Suprapubic skin (tissue), 4 donors: Measurements from ENCODE around the gene CDA. TPM values are rescaled to one million over a fixed set of nuclear protein-coding genes. Genes with fewer than 3 reads are reported as not detected.

Experiments used
- DNase-seq, 2 donors: peaks; one replicate each; pipeline ENCODE4 v3.0.0-alpha.2; 2019; ENCODE audit warnings: low spot score in 2 of 2
- H3K27ac ChIP-seq: fragments of 200-600 bp; sonication (generic); one replicate; pipeline ENCODE4 v1.5.1; 2019
- H3K27me3 ChIP-seq: fragments of 200-600 bp; sonication (generic); one replicate; pipeline ENCODE4 v1.5.1; 2019
- H3K36me3 ChIP-seq: fragments of 200-600 bp; sonication (generic); one replicate; pipeline ENCODE4 v1.5.1; 2019
- H3K4me1 ChIP-seq: fragments of 200-600 bp; sonication (generic); one replicate; pipeline ENCODE4 v1.5.1; 2019
- H3K4me3 ChIP-seq: fragments of 200-600 bp; sonication (generic); one replicate; pipeline ENCODE4 v1.5.1; 2019; ENCODE audit warnings: mild to moderate bottlenecking
- H3K9me3 ChIP-seq: fragments of 200-600 bp; sonication (generic); one replicate; pipeline ENCODE4 v1.5.1; 2019
- EP300 ChIP-seq: sonication (generic); formaldehyde crosslinking; IDR thresholded peaks from one replicate; pipeline ENCODE4 v1.6.1; 2017; ENCODE audit warnings: antibody characterized with exemption
- POLR2A ChIP-seq, 2 donors: fragments of 450-650 bp; IDR thresholded peaks; one replicate each; pipeline ENCODE4 v1.6.1; 2017; ENCODE audit warnings: antibody characterized with exemption in 2 of 2, mild to moderate bottlenecking in 2 of 2, moderate library complexity in 2 of 2
- POLR2AphosphoS5 ChIP-seq, 3 donors: sonication (generic); formaldehyde crosslinking; IDR thresholded peaks; one replicate each; pipeline ENCODE4 v1.6.1; 2017; ENCODE audit warnings: antibody characterized with exemption in 3 of 3
- WGBS: methylation state at CpG from one replicate; pipeline ENCODE4 v1.1.5; 2018; 5-methylcytosine and 5-hydroxymethylcytosine counted together
- total RNA-seq, 4 donors: library from RNA; depleted of rRNA; stranded (reverse); fragments of >200 nt; gene quantifications; one replicate each; pipeline ENCODE4 v1.1.0, GENCODE V29; 2016
- TF ChIP-seq, protein P1 (sequence below), 2 donors: fragments of 200-600 bp in 1 of 2; fragments of 450-650 bp in 1 of 2; sonication (generic) in 1 of 2; IDR thresholded peaks; one replicate each; pipeline ENCODE4 v1.5.1; 2016 to 2019; ENCODE audit warnings: antibody characterized with exemption in 2 of 2, mild to moderate bottlenecking in 1 of 2, moderate library complexity in 1 of 2

Gene CDA
- total RNA-seq, 4 donors from 2014 or later: 13.1 to 24.2 (median 15.7) TPM

DNA sequence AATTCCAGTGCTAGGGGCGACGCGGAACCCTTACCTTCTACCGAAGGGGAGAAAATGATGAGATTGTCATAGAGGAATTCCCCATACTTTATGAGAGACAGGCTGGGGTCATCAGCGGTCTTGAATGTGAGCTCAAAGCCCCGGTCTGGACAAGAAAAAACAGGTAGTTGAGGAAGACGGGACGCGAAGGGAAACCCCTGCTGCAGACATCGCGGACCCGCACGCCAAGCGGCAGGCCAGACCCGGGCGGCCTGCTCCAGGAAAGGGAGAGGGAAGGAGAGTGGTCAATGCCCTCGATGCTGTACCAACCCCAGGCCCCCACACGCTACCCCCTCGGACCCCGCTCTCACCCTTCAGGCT is 71.9 kb downstream of the CDA start:
- no peak for DNase-seq
- Histone ChIP-seq H3K9me3 (no peaks in the 10 kb centered on the region), H3K27me3 (no peaks in the 10 kb centered on the region), H3K4me1 (peaks cover 26% of the 10 kb centered on the region), H3K36me3 (peaks cover 26% of the 10 kb centered on the region), H3K27ac (peak overlapping the region; percentile 39), H3K4me3 (peak overlapping the region; percentile 92)
- TF ChIP-seq POLR2AphosphoS5 (IDR thresholded peaks at IDR 0.05): no peak
- TF ChIP-seq POLR2A (IDR thresholded peaks at IDR 0.05): no peak
- no peak for TF ChIP-seq EP300
- TF ChIP-seq, protein P1, sequence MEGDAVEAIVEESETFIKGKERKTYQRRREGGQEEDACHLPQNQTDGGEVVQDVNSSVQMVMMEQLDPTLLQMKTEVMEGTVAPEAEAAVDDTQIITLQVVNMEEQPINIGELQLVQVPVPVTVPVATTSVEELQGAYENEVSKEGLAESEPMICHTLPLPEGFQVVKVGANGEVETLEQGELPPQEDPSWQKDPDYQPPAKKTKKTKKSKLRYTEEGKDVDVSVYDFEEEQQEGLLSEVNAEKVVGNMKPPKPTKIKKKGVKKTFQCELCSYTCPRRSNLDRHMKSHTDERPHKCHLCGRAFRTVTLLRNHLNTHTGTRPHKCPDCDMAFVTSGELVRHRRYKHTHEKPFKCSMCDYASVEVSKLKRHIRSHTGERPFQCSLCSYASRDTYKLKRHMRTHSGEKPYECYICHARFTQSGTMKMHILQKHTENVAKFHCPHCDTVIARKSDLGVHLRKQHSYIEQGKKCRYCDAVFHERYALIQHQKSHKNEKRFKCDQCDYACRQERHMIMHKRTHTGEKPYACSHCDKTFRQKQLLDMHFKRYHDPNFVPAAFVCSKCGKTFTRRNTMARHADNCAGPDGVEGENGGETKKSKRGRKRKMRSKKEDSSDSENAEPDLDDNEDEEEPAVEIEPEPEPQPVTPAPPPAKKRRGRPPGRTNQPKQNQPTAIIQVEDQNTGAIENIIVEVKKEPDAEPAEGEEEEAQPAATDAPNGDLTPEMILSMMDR (IDR thresholded peaks at IDR 0.05): no peak
- under 1% methylated on average over 18 of the region's 20 CpGs for WGBS

GRCh38 chr1:20661207-20662109 is 72.6 kb downstream of the CDA start, which contains the start of gene DDOST:
TSS of gene DDOST (minus strand) at chr1:20661369. CDS start at chr1:20661350, 19 bp downstream.
- peak within 1 kb of the TSS; percentile 92 for H3K4me3 ChIP-seq
- no peak for TF ChIP-seq EP300
- no peak for TF ChIP-seq POLR2A (IDR thresholded peaks at IDR 0.05)
- TF ChIP-seq, protein P1 (IDR thresholded peaks at IDR 0.05): peak in 1 of 2 donors; percentile 56
- peak in 1 of 3 donors; percentile 81 for TF ChIP-seq POLR2AphosphoS5 (IDR thresholded peaks at IDR 0.05)
- H3K27ac ChIP-seq: peak within 1 kb of the TSS; percentile 71
- H3K4me1 ChIP-seq: peaks cover 26% of the 10 kb centered on the region
- peaks cover 19% of the 10 kb centered on the region for H3K36me3 ChIP-seq
- DNase-seq: peak; percentile 96 to 97
- 5% methylated on average over 21 of the region's 58 CpGs for WGBS
- H3K9me3 ChIP-seq: no peaks in the 10 kb centered on the region
- no peaks in the 10 kb centered on the region for H3K27me3 ChIP-seq

- peak overlapping the region; percentile 71 for H3K27ac ChIP-seq
- 63% methylated on average over 7 of the region's 7 CpGs for WGBS
- H3K4me3 ChIP-seq: peak overlapping the region; percentile 92
Observed at GRCh38 chr1:20662110-20662475, 73.2 kb downstream of the CDA start.

DNA sequence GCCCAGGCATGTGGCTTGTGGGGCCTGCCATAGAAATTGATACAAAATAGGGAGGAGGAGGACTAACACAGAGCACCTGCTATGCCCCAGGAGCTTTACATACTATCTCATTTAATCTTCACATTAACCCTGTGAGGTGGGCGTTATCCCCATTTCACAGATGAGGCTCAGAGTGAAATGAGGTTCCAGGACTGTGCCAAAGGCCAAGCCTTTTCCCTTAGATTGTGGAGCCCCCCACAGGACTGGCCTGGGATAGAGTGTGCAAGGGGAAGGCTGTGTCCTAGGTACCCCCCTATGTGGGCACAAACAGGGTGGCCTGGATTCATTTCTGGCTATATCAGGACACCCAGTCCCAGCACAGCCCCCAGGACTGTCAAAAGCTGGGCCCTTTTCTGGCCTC is 74.5 kb downstream of the CDA start:
- H3K27ac ChIP-seq: no peak overlapping the region
- WGBS: 89% methylated on average over 1 of the region's 1 CpG
- H3K27me3 ChIP-seq: no peaks in the 10 kb centered on the region
- no peak for DNase-seq
- no peak for TF ChIP-seq POLR2A (IDR thresholded peaks at IDR 0.05)
- TF ChIP-seq, protein P1 (IDR thresholded peaks at IDR 0.05): no peak
- no peak for TF ChIP-seq POLR2AphosphoS5 (IDR thresholded peaks at IDR 0.05)
- no peak for TF ChIP-seq EP300
- peaks cover 26% of the 10 kb centered on the region for H3K4me1 ChIP-seq
- peaks cover under 1% of the 10 kb centered on the region for H3K36me3 ChIP-seq
- H3K4me3 ChIP-seq: no peak overlapping the region
- no peaks in the 10 kb centered on the region for H3K9me3 ChIP-seq

More at GRCh38 chr1:20662110-20662475, 73.2 kb downstream of the CDA start:
- Histone ChIP-seq H3K9me3 (no peaks in the 10 kb centered on the region), H3K27me3 (no peaks in the 10 kb centered on the region), H3K36me3 (peaks cover 13% of the 10 kb centered on the region), H3K4me1 (peaks cover 26% of the 10 kb centered on the region)
- TF ChIP-seq, protein P1 (IDR thresholded peaks at IDR 0.05): no peak
- TF ChIP-seq EP300 (no peak), POLR2A (IDR thresholded peaks at IDR 0.05) (no peak), POLR2AphosphoS5 (IDR thresholded peaks at IDR 0.05) (no peak)
- no peak for DNase-seq

DNA sequence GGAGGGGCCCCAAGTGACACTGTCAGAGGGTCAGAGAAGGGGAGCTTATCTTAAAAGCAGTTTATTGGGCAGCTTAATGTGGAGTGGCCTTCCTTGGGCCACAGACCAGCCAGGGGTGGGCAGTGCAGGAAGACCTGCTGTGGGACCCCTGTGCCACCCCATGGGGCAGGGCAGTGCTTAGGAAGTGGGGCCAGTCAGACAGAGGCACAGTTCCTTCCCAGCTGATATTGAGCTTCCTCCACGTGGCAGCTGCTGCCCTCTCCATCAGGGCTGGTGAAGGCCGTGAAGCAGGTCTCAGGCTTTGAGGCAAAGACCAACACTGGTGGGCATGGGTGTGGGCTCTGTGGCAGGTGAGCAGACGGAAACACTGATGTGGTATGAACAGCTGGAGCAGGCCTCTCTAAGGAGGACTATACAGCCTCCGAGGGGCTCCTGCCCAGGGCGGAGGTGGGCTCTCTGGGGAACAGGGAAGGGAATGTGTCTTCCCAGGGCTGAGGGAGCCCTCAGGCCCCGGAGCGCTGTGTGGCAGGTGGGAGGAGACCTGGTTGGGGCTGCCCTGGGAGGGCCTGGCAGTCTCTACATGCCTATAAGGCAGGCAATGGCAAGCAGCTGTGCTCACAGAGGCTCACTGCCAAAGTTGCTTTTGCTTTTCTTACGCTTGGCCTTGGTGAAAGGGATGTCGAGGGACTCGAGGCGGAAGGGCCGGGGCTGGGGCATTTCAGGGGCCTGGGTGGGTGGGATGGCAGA is 75.2 kb downstream of the CDA start:
- Histone ChIP-seq H3K9me3 (no peaks in the 10 kb centered on the region), H3K4me3 (no peak overlapping the region), H3K27ac (no peak overlapping the region), H3K27me3 (no peaks in the 10 kb centered on the region), H3K36me3 (no peaks in the 10 kb centered on the region), H3K4me1 (peaks cover 24% of the 10 kb centered on the region)
- TF ChIP-seq POLR2A (IDR thresholded peaks at IDR 0.05) (no peak), POLR2AphosphoS5 (IDR thresholded peaks at IDR 0.05) (no peak), EP300 (no peak)
- TF ChIP-seq, protein P1 (IDR thresholded peaks at IDR 0.05): no peak
- DNase-seq: no peak
- WGBS: 36% methylated on average over 12 of the region's 12 CpGs
